ENCODE data around the gene JDP2.

JDP2 gene

GRCh38 chr14:75409316-75410205 lies 18.3 kb upstream of the JDP2 start:
- in situ Hi-C loops (cut with MboI; ENCODE audit: low sequenced_read_pairs): no loop called here

GRCh38 chr14:75411214-75411540 lies 16.6 kb upstream of the JDP2 start:
- in situ Hi-C loops (cut with MboI; ENCODE audit: low sequenced_read_pairs): no loop called here

GRCh38 chr14:75413013-75413412 lies 14.8 kb upstream of the JDP2 start:
- in situ Hi-C loops (cut with MboI; ENCODE audit: low sequenced_read_pairs): no loop called here

- in situ Hi-C loops (cut with MboI; ENCODE audit: low sequenced_read_pairs): no loop called here
Measured at GRCh38 chr14:75417674-75418073, 10.1 kb upstream of the JDP2 start.

GRCh38 chr14:75418850-75419768 lies 8.7 kb upstream of the JDP2 start:
- in situ Hi-C loops (cut with MboI; ENCODE audit: low sequenced_read_pairs): no loop called here

GRCh38 chr14:75422169-75422568 lies 5.7 kb upstream of the JDP2 start:
- in situ Hi-C loops (cut with MboI; ENCODE audit: low sequenced_read_pairs): no loop called here

GRCh38 chr14:75424496-75424895 lies 3.3 kb upstream of the JDP2 start:
- in situ Hi-C loops (cut with MboI; ENCODE audit: low sequenced_read_pairs): no loop called here

- in situ Hi-C loops (cut with MboI; ENCODE audit: low sequenced_read_pairs): loop anchor here (25.0 kb wide), 1 partner anchor 113 kb away; no protein-coding TSS in a partner anchor
Measured at GRCh38 chr14:75425446-75425845, 2.4 kb upstream of the JDP2 start.

- in situ Hi-C loops (cut with MboI; ENCODE audit: low sequenced_read_pairs): loop anchor here (25.0 kb wide), 1 partner anchor 114 kb away; no protein-coding TSS in a partner anchor
Measured at GRCh38 chr14:75426332-75427125, 1.3 kb upstream of the JDP2 start.

- in situ Hi-C loops (cut with MboI; ENCODE audit: low sequenced_read_pairs): loop anchor here (25.0 kb wide), 1 partner anchor 115 kb away; no protein-coding TSS in a partner anchor
Measured at GRCh38 chr14:75427126-75427481, 718 bp upstream of the JDP2 start.

- in situ Hi-C loops (cut with MboI; ENCODE audit: low sequenced_read_pairs): loop anchor here (25.0 kb wide), 1 partner anchor 116 kb away; no protein-coding TSS in a partner anchor
Measured at GRCh38 chr14:75428230-75429104, 645 bp downstream of the JDP2 start.

GRCh38 chr14:75429562-75429961 lies 1.7 kb downstream of the JDP2 start:
- in situ Hi-C loops (cut with MboI; ENCODE audit: low sequenced_read_pairs): loop anchor here (25.0 kb wide), 1 partner anchor 117 kb away; no protein-coding TSS in a partner anchor

GRCh38 chr14:75430116-75430515 lies 2.3 kb downstream of the JDP2 start:
- in situ Hi-C loops (cut with MboI; ENCODE audit: low sequenced_read_pairs): loop anchor here (25.0 kb wide), 1 partner anchor 118 kb away; no protein-coding TSS in a partner anchor

- in situ Hi-C loops (cut with MboI; ENCODE audit: low sequenced_read_pairs): loop anchor here (25.0 kb wide), 1 partner anchor 118 kb away; no protein-coding TSS in a partner anchor
Measured at GRCh38 chr14:75430526-75430925, 2.7 kb downstream of the JDP2 start.

GRCh38 chr14:75430976-75431375 lies 3.2 kb downstream of the JDP2 start:
- in situ Hi-C loops (cut with MboI; ENCODE audit: low sequenced_read_pairs): loop anchor here (25.0 kb wide), 1 partner anchor 119 kb away; no protein-coding TSS in a partner anchor

- in situ Hi-C loops (cut with MboI; ENCODE audit: low sequenced_read_pairs): loop anchor here (25.0 kb wide), 1 partner anchor 120 kb away; no protein-coding TSS in a partner anchor
Measured at GRCh38 chr14:75431827-75432226, 4.0 kb downstream of the JDP2 start.

GRCh38 chr14:75432411-75432810 lies 4.6 kb downstream of the JDP2 start:
- in situ Hi-C loops (cut with MboI; ENCODE audit: low sequenced_read_pairs): loop anchor here (25.0 kb wide), 1 partner anchor 120 kb away; no protein-coding TSS in a partner anchor

- in situ Hi-C loops (cut with MboI; ENCODE audit: low sequenced_read_pairs): loop anchor here (25.0 kb wide), 1 partner anchor 121 kb away; no protein-coding TSS in a partner anchor
Measured at GRCh38 chr14:75433631-75434071, 5.8 kb downstream of the JDP2 start.
